ENCODE results near the gene CLPTM1L.

- no peak for TF ChIP-seq CTCF (IDR thresholded peaks at IDR 0.05)
- no peak for TF ChIP-seq EP300 (IDR thresholded peaks at IDR 0.05)
- TF ChIP-seq POLR2A (IDR thresholded peaks at IDR 0.05; ENCODE audit: low read depth): no peak
Observed at GRCh38 chr5:1298723-1299510, 46.0 kb downstream of the CLPTM1L start.
